NT2/D1 (cell line): Measurements from ENCODE around the gene MTX3.

Experiments
- DNase-seq: peaks from one replicate; pipeline ENCODE4 v3.0.0-alpha.2; 2011; ENCODE audit warnings: low read depth, low spot score
- H3K27me3 ChIP-seq: 2 replicates; pipeline ENCODE4 v1.6.0; 2011; ENCODE audit warnings: mild to moderate bottlenecking; ENCODE audit not compliant: insufficient read length, insufficient read depth
- H3K36me3 ChIP-seq: 2 replicates; pipeline ENCODE4 v1.6.1; 2011; ENCODE audit warnings: mild to moderate bottlenecking, low read length, mixed read lengths; ENCODE audit not compliant: insufficient read depth, insufficient read length
- H3K4me1 ChIP-seq: 2 replicates; pipeline ENCODE4 v1.5.1; 2011; ENCODE audit not compliant: insufficient read depth, insufficient read length
- H3K4me3 ChIP-seq: 2 replicates; pipeline ENCODE4 v1.5.1; 2011; ENCODE audit warnings: low read depth; ENCODE audit not compliant: insufficient read length
- H3K9ac ChIP-seq: 2 replicates; pipeline ENCODE4 v1.6.0; 2011; ENCODE audit warnings: low read depth; ENCODE audit not compliant: insufficient read length
- H3K9me3 ChIP-seq: 2 replicates; pipeline ENCODE4 v1.5.1; 2011; ENCODE audit warnings: mild to moderate bottlenecking, low read length; ENCODE audit not compliant: insufficient read depth
- SUZ12 ChIP-seq: IDR thresholded peaks from 2 replicates; pipeline ENCODE4 v1.6.1; 2011; ENCODE audit not compliant: insufficient read length, insufficient read depth; ENCODE audit errors: extremely low read depth
- YY1 ChIP-seq: IDR thresholded peaks from 2 replicates; pipeline ENCODE4 v1.6.1; 2011; ENCODE audit not compliant: insufficient read length, insufficient read depth
- ZNF274 ChIP-seq: IDR thresholded peaks from 2 replicates; pipeline ENCODE4 v1.6.1; 2011; ENCODE audit warnings: mild to moderate bottlenecking, low read depth, low read length

MTX3 gene

DNA sequence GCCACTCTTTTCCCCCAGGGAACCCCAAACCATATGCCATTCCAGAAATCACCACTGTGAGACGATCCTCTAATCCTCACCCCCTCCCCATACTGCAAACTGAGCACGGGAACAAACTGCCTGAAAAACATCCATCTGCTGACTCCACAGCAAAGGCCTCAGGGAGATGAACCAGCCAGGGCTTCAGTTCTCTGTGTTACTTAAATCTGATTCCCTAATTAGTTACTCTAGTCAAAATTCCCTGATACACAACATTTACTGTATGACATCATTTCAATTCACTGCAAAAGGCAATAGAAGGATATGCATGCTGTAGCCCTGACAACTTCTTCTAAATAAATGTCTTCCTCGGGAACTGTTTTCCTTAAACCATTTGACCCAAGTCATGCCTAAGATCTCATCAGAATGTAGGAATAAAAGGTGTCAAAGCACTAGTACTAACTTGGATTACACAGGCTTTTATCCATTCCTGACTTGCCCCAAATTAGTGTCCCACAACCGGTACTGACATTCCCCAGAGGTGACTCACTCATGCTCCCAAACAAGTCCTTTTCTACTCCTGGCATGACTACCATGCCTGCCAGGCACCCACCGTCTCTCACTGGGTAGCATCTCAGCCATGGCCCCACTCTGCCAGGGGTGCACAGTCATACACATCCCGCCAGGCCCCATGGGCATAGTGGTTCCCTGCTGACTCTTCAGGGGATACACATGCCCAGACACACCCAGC lies 35.0 kb downstream of the MTX3 start:
- Histone ChIP-seq H3K4me3 (no peak overlapping the region), H3K9me3 (0 out of 2 replicates have a peak, but pooled peaks cover 3% of the 10 kb centered on the region), H3K9ac (no peak overlapping the region), H3K27me3 (no peaks in the 10 kb centered on the region), H3K36me3 (no peaks in the 10 kb centered on the region), H3K4me1 (peaks cover 7% of the 10 kb centered on the region)
- DNase-seq: no peak
- TF ChIP-seq ZNF274: no peak

DNA sequence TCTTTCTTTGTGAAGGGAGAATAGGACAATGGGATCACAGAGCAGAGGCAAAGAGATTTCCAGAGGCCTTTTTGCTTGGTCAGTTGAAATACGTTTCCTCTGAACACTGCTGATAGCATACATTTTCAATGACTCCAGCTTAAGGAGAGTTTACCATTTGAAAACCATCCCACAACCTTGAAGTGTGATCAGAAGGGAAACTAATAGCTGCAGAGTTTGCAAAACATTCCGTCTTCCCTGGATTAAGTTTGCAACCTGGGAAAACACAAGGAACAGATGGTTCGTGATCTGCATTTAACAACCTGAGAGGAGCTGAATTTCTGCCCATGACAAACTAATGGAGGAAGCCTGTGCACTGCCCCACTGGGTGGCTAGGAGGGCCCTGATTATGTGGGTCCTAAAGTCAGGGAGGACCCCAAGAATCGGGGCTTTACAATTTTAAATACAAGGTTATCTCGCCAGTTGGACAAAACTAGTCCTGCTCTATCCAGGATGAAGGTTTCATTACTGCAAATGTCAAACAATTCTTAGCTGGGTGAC lies 35.6 kb downstream of the MTX3 start:
- no peak for TF ChIP-seq SUZ12
- TF ChIP-seq ZNF274: no peak
- TF ChIP-seq YY1: no peak
- no peaks in the 10 kb centered on the region for H3K36me3 ChIP-seq
- H3K27me3 ChIP-seq: no peaks in the 10 kb centered on the region
- H3K9ac ChIP-seq: no peak overlapping the region
- no peak for DNase-seq
- peaks cover 7% of the 10 kb centered on the region for H3K4me1 ChIP-seq
- 0 out of 2 replicates have a peak, but pooled peaks cover 3% of the 10 kb centered on the region for H3K9me3 ChIP-seq
- H3K4me3 ChIP-seq: no peak overlapping the region

DNA sequence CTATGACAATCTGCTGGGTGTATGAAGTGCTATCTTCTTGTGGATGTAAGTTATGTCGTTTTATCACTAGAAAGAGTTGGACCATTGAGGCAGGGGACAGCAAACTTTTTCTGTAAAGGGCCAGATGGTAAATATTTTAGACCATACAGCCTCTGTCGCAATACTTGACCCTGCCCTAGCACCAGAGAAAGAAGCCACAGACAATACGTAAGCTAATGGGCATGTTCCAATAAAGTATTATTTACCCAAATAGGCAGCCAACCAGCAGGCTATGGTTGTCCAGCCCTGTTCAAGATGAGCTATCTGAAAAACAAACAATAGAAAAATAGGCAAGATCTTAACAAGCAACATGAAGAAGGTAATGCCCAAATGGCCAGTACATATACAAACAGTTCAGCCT lies 36.4 kb downstream of the MTX3 start:
- Histone ChIP-seq H3K4me3 (no peak overlapping the region), H3K36me3 (no peaks in the 10 kb centered on the region), H3K9ac (no peak overlapping the region), H3K27me3 (no peaks in the 10 kb centered on the region), H3K9me3 (0 out of 2 replicates have a peak, but pooled peaks cover 3% of the 10 kb centered on the region), H3K4me1 (peaks cover 7% of the 10 kb centered on the region)
- no peak for TF ChIP-seq ZNF274
- no peak for TF ChIP-seq YY1
- TF ChIP-seq SUZ12: no peak
- no peak for DNase-seq

DNA sequence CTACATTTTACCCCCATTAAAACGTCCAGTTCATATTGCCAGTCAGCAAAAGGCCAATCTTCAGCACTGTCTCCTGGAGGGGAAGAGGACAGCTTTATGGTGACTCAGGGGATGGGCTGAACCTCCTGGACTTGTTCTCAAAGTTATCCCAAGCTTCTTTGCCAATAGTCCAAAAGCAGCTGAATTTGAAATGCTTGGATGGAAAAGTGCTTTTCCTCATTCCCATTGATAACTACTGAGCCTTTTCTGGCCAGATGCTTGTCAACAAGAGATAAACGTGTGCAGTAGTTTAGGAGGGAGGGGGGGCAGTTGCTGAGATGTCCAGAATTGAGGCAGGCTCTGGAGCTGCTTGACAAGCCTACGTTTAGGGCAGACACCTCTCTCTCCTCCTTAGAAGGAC lies 43.5 kb downstream of the MTX3 start:
- Histone ChIP-seq H3K36me3 (no peaks in the 10 kb centered on the region), H3K9me3 (no peaks in the 10 kb centered on the region), H3K27me3 (no peaks in the 10 kb centered on the region), H3K9ac (no peak overlapping the region), H3K4me3 (no peak overlapping the region), H3K4me1 (no peaks in the 10 kb centered on the region)
- DNase-seq: no peak
- TF ChIP-seq YY1: no peak
- no peak for TF ChIP-seq ZNF274
- TF ChIP-seq SUZ12: no peak

DNA sequence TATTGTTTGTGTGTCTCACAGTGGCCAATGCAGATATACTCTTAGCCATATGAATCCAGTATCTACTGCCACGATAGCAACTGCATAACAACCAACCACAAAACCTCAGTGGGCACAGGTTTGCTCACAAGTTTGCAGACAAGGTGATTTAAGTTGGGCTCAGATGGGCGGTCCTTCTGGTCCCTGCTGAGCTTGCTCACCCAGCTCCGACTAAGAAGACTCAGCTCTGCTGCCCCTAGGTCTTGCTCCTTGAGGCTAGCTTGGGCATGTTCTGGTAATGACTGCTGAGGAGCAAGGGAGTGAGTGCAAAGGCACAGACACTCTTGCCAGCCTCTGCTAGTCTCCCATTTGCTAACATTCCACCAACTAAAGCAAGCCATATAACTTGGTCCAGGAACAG lies 52.6 kb downstream of the MTX3 start:
- no peak overlapping the region for H3K9ac ChIP-seq
- H3K27me3 ChIP-seq: no peaks in the 10 kb centered on the region
- H3K9me3 ChIP-seq: no peaks in the 10 kb centered on the region
- TF ChIP-seq ZNF274 (no peak), SUZ12 (no peak), YY1 (no peak)
- H3K36me3 ChIP-seq: no peaks in the 10 kb centered on the region
- H3K4me3 ChIP-seq: no peak overlapping the region
- peaks cover 5% of the 10 kb centered on the region for H3K4me1 ChIP-seq
- no peak for DNase-seq

DNA sequence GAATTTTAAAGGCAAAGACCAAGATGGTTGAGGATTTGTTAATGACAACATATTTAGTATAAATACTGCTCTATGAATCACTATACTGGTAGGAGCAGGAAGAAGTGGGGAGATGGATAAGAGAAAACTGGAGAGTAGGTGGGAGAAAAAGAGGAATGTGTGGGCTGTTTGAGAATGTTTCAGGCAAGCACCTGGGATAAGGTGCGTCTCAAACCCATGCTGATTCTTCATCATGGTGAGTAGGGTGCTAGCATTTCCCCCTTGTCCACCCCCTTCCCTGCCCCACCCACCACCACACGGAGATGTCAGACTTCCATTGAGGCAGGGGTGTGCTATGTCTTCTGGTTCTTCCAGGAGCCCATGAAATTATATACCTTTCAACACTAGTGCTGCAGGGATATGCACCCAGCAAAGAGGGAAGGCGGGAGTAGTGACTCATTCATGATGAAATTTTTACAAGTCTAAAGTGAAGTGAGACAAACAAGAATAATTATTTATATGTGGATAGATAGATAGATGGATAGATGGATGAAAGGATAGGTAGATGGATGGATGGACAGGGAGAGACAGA lies 54.3 kb downstream of the MTX3 start:
- no peak for TF ChIP-seq SUZ12
- TF ChIP-seq YY1: no peak
- no peak for TF ChIP-seq ZNF274

DNA sequence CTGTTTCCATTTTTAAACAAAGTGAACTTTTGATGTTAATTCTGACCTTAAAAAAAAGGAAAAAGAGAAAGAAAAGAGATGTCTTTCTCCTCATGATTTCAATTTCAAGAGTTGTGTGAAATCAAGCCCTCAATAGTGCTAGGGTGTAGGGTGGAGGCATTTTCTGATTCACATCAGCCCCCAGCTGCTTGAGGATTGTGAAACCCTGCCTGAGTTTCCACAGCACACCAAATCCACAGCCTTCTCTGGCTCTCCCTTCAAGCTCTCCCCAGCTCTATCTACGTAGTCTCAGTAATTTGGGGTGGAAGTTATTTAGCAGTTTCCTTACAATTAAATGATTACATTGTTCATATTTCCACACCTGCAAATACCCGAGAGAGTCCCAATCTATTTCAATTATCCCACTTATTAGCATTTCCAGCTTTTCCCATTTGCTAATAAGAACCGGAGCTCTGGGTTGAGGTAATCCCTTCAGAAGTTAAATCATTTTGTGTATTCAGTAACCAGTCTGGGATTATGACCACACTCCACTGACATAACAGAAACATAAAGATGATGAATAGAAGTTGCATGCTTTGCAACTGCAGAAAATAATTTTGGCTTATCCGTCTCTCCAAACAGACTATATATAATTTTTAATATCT lies 54.9 kb downstream of the MTX3 start:
- H3K36me3 ChIP-seq: no peaks in the 10 kb centered on the region
- no peaks in the 10 kb centered on the region for H3K9me3 ChIP-seq
- H3K9ac ChIP-seq: no peak overlapping the region
- H3K4me1 ChIP-seq: peaks cover 5% of the 10 kb centered on the region
- no peak overlapping the region for H3K4me3 ChIP-seq
- no peak for TF ChIP-seq SUZ12
- no peak for TF ChIP-seq ZNF274
- no peak for TF ChIP-seq YY1
- no peaks in the 10 kb centered on the region for H3K27me3 ChIP-seq
- DNase-seq: no peak

More for the DNA sequence above, 54.3 kb downstream of the MTX3 start:
- Histone ChIP-seq H3K36me3 (no peaks in the 10 kb centered on the region), H3K4me1 (peaks cover 5% of the 10 kb centered on the region), H3K9me3 (no peaks in the 10 kb centered on the region), H3K27me3 (no peaks in the 10 kb centered on the region), H3K9ac (no peak overlapping the region), H3K4me3 (no peak overlapping the region)
- no peak for DNase-seq
